ENCODE results near the gene DAZL. TPM values are rescaled to one million over a fixed set of nuclear protein-coding genes. Genes with fewer than 3 reads are reported as not detected.

The DAZL gene
- total RNA-seq, 1 donor: not detected

- TF ChIP-seq, protein P1, sequence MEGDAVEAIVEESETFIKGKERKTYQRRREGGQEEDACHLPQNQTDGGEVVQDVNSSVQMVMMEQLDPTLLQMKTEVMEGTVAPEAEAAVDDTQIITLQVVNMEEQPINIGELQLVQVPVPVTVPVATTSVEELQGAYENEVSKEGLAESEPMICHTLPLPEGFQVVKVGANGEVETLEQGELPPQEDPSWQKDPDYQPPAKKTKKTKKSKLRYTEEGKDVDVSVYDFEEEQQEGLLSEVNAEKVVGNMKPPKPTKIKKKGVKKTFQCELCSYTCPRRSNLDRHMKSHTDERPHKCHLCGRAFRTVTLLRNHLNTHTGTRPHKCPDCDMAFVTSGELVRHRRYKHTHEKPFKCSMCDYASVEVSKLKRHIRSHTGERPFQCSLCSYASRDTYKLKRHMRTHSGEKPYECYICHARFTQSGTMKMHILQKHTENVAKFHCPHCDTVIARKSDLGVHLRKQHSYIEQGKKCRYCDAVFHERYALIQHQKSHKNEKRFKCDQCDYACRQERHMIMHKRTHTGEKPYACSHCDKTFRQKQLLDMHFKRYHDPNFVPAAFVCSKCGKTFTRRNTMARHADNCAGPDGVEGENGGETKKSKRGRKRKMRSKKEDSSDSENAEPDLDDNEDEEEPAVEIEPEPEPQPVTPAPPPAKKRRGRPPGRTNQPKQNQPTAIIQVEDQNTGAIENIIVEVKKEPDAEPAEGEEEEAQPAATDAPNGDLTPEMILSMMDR (IDR thresholded peaks at IDR 0.05; ENCODE audit: insufficient read depth, low read length): no peak
- DNase-seq (ENCODE audit: low read depth): no peak
- no peak overlapping the region for H3K4me3 ChIP-seq (ENCODE audit: low read depth, low read length)
Observed at GRCh38 chr3:16584880-16585279, 20.3 kb downstream of the DAZL start.

DNA sequence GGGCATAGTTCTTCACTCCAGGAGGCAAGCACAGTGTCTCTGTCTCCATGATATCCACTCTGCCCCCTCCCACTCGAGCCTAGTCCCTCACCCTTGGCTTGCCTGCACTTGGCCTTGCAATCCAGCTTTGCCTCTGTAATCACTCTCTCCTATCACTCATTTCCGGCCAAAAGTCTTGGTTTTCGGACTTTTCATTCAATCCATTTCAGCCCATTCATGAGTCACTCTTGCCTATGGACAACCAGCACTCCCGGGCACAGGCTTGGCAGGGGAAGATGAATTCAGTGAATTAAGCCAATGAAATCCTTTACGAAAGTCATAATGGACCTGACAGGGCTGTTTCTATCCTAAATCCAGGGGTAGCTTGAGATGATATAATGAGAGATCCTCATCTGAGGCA, 21.7 kb downstream of the DAZL start:
- TF ChIP-seq, protein P1 (IDR thresholded peaks at IDR 0.05; ENCODE audit: insufficient read depth, low read length): no peak
- H3K4me3 ChIP-seq (ENCODE audit: low read depth, low read length): no peak overlapping the region
- no peak for DNase-seq (ENCODE audit: low read depth)

DNA sequence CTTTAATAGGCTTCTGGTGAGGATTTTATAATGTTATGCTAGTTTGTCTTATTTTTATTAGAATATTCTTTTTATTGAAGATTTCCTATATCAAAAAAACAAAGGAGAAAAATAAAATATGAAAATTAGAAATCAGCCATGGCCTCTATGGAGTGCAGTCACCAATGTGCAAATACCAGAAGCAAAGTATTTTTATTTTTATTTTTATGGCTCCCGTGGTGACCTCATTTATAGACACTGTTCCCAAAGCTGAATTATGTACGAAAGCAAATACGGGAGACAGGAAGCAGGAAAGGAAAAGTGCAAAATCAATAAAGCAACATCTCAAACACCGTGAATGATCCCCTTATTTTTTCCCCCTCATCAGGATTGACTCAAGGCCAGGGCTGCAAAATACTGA, 35.1 kb downstream of the DAZL start:
- H3K4me3 ChIP-seq (ENCODE audit: low read depth, low read length): no peak overlapping the region
- DNase-seq (ENCODE audit: low read depth): no peak
- TF ChIP-seq, protein P1 (IDR thresholded peaks at IDR 0.05; ENCODE audit: insufficient read depth, low read length): no peak

DNA sequence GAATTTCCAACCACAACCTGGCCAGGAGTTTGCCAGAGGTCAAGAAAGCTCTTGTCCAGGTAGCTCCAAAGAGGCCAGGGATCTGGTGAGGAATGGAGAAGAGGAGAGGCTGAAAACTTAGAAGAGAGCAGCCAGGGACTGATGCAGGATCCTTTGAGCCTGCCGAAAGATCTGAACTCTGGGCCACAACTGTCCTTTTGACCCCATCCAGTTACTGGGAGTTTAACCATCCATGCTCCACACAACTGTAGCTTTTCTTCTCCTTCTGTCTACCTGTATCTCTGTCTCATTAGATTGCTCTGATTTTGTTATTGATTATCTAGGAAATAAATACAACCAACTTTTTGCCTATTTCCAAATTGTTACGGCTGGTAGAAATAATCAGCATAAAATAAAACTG, 36.7 kb downstream of the DAZL start:
- no peak for DNase-seq (ENCODE audit: low read depth)
- TF ChIP-seq, protein P1 (IDR thresholded peaks at IDR 0.05; ENCODE audit: insufficient read depth, low read length): no peak
- H3K4me3 ChIP-seq (ENCODE audit: low read depth, low read length): no peak overlapping the region

- DNase-seq (ENCODE audit: low read depth): no peak
- TF ChIP-seq, protein P1 (IDR thresholded peaks at IDR 0.05; ENCODE audit: insufficient read depth, low read length): no peak
- no peak overlapping the region for H3K4me3 ChIP-seq (ENCODE audit: low read depth, low read length)
Observed at GRCh38 chr3:16568115-16568514, 37.1 kb downstream of the DAZL start.

GRCh38 chr3:16559653-16560365, 45.4 kb downstream of the DAZL start:
- no peak for DNase-seq (ENCODE audit: low read depth)
- TF ChIP-seq, protein P1 (IDR thresholded peaks at IDR 0.05; ENCODE audit: insufficient read depth, low read length): no peak

GRCh38 chr3:16554126-16554525, 51.1 kb downstream of the DAZL start:
- TF ChIP-seq, protein P1 (IDR thresholded peaks at IDR 0.05; ENCODE audit: insufficient read depth, low read length): no peak
- no peak for DNase-seq (ENCODE audit: low read depth)
- no peak overlapping the region for H3K4me3 ChIP-seq (ENCODE audit: low read depth, low read length)

More at GRCh38 chr3:16559653-16560365, 45.4 kb downstream of the DAZL start:
- H3K4me3 ChIP-seq (ENCODE audit: low read depth, low read length): no peak overlapping the region
